Osteocyte (in vitro differentiated cells): ENCODE measurements around the gene ITPR1. TPM values are rescaled to one million over a fixed set of nuclear protein-coding genes. Genes with fewer than 3 reads are reported as not detected.

Source experiments
- DNase-seq: peaks from one replicate; pipeline ENCODE4 v3.0.0; 2021; ENCODE audit warnings: mixed read lengths; ENCODE audit not compliant: unreplicated experiment; ENCODE audit errors: extremely low spot score
- H3K27ac Mint-ChIP-seq: one replicate; pipeline ENCODE4 v1.8.0; 2021; ENCODE audit warnings: mild to moderate bottlenecking, mixed read lengths; ENCODE audit not compliant: unreplicated experiment
- H3K27me3 Mint-ChIP-seq: one replicate; pipeline ENCODE4 v1.8.0; 2021; ENCODE audit warnings: mixed read lengths; ENCODE audit not compliant: unreplicated experiment
- H3K36me3 Mint-ChIP-seq: one replicate; pipeline ENCODE4 v1.8.0; 2021; ENCODE audit warnings: mixed read lengths; ENCODE audit not compliant: unreplicated experiment
- H3K4me1 Mint-ChIP-seq: one replicate; pipeline ENCODE4 v1.8.0; 2021; ENCODE audit warnings: mixed read lengths; ENCODE audit not compliant: unreplicated experiment
- H3K4me3 Mint-ChIP-seq: one replicate; pipeline ENCODE4 v1.8.0; 2021; ENCODE audit warnings: mild to moderate bottlenecking, moderate library complexity, mixed read lengths; ENCODE audit not compliant: unreplicated experiment
- H3K9me3 Mint-ChIP-seq: one replicate; pipeline ENCODE4 v1.8.0; 2021; ENCODE audit warnings: mixed read lengths; ENCODE audit not compliant: unreplicated experiment
- total RNA-seq: library from RNA; stranded (reverse); gene quantifications from 2 replicates; pipeline ENCODE4 v1.2.1, GENCODE V29; 2021
- TF ChIP-seq, protein P1 (sequence below): fragments of 200-600 bp; sonication (generic); IDR thresholded peaks from 2 replicates; pipeline ENCODE4 v1.5.0; 2021; ENCODE audit warnings: antibody characterized with exemption, mild to moderate bottlenecking, moderate library complexity

The ITPR1 gene
- total RNA-seq, 1 donor from 2014 or later, result 34.3 TPM

DNA sequence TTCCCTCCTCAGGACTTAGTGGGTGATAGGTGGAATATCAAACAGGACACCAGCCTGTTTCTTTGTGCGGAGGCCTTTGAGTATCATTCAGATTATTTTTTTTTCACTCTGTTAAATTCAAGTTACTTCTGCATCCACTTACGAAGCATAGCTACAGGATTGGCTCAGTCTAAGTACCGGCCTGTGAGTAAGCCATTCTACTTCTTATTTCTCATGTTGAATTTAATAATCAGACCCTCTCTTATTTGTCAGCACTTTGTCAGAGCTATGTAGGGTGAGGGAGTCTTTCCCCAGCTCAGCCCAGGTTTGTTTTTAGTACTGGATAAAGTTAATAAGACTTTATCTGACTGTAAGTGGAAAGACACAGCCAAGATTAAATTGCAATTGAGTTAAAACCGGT is 54.7 kb downstream of the ITPR1 start:
- TF ChIP-seq, protein P1, sequence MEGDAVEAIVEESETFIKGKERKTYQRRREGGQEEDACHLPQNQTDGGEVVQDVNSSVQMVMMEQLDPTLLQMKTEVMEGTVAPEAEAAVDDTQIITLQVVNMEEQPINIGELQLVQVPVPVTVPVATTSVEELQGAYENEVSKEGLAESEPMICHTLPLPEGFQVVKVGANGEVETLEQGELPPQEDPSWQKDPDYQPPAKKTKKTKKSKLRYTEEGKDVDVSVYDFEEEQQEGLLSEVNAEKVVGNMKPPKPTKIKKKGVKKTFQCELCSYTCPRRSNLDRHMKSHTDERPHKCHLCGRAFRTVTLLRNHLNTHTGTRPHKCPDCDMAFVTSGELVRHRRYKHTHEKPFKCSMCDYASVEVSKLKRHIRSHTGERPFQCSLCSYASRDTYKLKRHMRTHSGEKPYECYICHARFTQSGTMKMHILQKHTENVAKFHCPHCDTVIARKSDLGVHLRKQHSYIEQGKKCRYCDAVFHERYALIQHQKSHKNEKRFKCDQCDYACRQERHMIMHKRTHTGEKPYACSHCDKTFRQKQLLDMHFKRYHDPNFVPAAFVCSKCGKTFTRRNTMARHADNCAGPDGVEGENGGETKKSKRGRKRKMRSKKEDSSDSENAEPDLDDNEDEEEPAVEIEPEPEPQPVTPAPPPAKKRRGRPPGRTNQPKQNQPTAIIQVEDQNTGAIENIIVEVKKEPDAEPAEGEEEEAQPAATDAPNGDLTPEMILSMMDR, result no peak
- H3K4me1 Mint-ChIP-seq, result peaks cover 10% of the 10 kb centered on the region
- H3K4me3 Mint-ChIP-seq, result no peak overlapping the region
- no peaks in the 10 kb centered on the region for H3K27me3 Mint-ChIP-seq
- DNase-seq, result no peak
- no peak overlapping the region for H3K27ac Mint-ChIP-seq
- H3K36me3 Mint-ChIP-seq, result peaks cover 2% of the 10 kb centered on the region
- H3K9me3 Mint-ChIP-seq, result no peaks in the 10 kb centered on the region

DNA sequence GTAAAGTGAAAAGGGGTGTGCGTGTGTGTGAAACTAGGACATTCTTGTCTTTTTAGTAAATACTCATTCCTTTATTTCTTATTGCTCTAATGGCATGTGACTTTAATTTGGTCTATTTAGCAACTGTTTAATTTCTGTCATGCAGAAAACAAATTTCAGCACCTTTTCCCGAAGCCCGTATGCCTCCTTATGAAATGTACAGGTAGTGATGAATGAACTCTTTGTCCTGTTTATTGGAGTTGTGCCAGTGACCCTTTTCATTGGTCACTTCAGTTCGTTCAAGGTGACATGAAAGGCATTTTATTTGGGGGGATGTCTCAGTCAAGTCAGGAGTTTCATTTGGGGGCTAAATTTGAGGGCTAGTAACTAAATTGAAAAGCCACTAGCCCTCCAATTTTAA is 55.2 kb downstream of the ITPR1 start:
- Mint-ChIP-seq H3K9me3 (no peaks in the 10 kb centered on the region), H3K27me3 (no peaks in the 10 kb centered on the region), H3K36me3 (no peaks in the 10 kb centered on the region), H3K4me1 (peaks cover 14% of the 10 kb centered on the region), H3K27ac (no peak overlapping the region), H3K4me3 (no peak overlapping the region)
- TF ChIP-seq, protein P1, result no peak
- DNase-seq, result no peak

DNA sequence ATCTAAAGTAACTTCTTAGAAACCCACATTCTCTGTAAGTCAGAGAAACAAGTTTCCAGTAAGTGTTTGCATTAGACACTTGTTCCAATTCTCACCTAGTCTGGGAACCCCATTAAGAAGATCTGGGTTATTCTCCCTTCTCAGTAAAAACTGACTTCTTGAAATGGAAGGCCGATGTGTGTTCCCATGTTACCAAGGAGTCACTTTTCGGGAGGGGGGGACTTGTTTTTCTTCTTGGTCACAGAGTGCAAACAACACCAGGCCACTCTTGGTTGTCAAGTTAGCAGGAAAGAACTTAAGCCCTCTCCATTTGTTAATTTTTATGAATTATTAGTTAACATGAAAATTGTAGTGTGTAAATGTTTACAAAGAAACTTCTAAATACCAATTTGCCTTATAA is 55.6 kb downstream of the ITPR1 start:
- no peaks in the 10 kb centered on the region for H3K9me3 Mint-ChIP-seq
- TF ChIP-seq, protein P1, result no peak
- no peak for DNase-seq
- H3K4me3 Mint-ChIP-seq, result no peak overlapping the region
- no peaks in the 10 kb centered on the region for H3K36me3 Mint-ChIP-seq
- H3K27ac Mint-ChIP-seq, result no peak overlapping the region
- H3K27me3 Mint-ChIP-seq, result no peaks in the 10 kb centered on the region
- H3K4me1 Mint-ChIP-seq, result peaks cover 14% of the 10 kb centered on the region

DNA sequence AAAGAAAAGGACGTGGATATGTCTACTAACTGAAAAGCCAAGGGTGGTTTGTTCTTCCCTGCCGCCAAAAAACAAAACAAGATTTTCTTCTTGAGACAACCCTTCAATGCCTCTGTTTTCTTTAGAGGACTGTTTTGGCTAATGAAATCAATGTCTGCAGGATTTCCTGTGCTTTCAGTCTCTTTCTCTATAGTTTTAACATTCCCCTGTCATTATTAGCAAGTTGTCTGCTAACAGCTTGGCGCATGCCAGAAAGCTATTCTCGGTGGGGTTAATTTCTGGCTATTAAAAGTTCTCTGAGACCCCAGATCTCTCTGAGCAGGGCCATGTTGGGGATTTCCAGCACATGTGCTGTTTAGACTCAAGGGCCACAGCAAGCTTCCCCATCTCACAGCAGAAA is 56.7 kb downstream of the ITPR1 start:
- Mint-ChIP-seq H3K36me3 (no peaks in the 10 kb centered on the region), H3K4me1 (peaks cover 14% of the 10 kb centered on the region), H3K27ac (peak overlapping the region; percentile 3), H3K9me3 (no peaks in the 10 kb centered on the region), H3K4me3 (no peak overlapping the region), H3K27me3 (no peaks in the 10 kb centered on the region)
- TF ChIP-seq, protein P1, result no peak
- no peak for DNase-seq

DNA sequence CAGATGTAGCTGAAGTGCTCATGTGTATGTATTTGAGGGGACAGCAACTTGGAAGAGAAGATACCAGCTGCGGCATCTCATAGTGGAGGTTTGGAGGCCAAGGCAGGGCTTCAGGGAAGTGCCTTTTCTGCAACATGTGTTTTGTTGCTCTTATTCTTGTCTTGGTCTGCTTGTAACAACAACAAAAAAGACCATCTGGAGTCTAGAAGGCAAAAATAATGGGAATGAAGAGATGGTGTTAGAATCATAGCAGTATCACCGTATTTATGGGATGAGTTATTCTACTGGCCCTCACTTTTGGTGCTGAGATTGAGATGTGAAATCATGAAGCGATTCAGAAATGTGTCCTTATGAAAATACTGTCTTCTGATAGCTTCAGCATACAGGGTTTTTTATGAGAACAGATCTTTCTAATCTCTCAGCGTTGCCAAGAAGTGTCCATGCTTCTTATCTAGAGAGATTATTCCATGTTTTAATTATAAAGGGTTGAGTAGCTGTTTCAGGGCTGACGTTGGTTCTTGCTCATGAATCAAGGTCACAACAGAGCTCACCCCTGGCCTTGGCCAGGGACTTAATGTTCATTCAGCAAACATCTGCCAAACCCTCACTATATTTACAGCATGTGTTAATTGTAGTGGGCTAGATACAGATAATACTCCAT is 58.0 kb downstream of the ITPR1 start:
- Mint-ChIP-seq H3K4me1 (peaks cover 14% of the 10 kb centered on the region), H3K27ac (no peak overlapping the region)
- DNase-seq, result no peak

More for the DNA sequence above, 58.0 kb downstream of the ITPR1 start:
- no peak overlapping the region for H3K4me3 Mint-ChIP-seq
- H3K9me3 Mint-ChIP-seq, result no peaks in the 10 kb centered on the region
- no peaks in the 10 kb centered on the region for H3K27me3 Mint-ChIP-seq
- H3K36me3 Mint-ChIP-seq, result no peaks in the 10 kb centered on the region
- TF ChIP-seq, protein P1, result no peak
